GM18498 (cell line): ENCODE measurements around the gene HIC2.
"Not testable (repeated sequence)": the region's sequence is repeated elsewhere in the genome, so short reads cannot be mapped to it uniquely, and the experiment has no call there.

Experiments
- ATAC-seq: cut with Tn5 transposase; IDR thresholded peaks from one replicate; pipeline ENCODE4 v1.9.1; 2021; ENCODE audit warnings: mild to moderate bottlenecking, moderate library complexity; ENCODE audit not compliant: unreplicated experiment

The HIC2 gene

GRCh38 chr22:21449531-21450319, 32.6 kb downstream of the HIC2 start:
- ATAC-seq, result no peak

GRCh38 chr22:21450320-21450831, 33.2 kb downstream of the HIC2 start:
- no peak for ATAC-seq

- ATAC-seq, result no peak
Measured at GRCh38 chr22:21450858-21451353, 33.7 kb downstream of the HIC2 start.

- ATAC-seq, result no peak
Measured at GRCh38 chr22:21451545-21452520, 34.7 kb downstream of the HIC2 start.

GRCh38 chr22:21452666-21453065, 35.5 kb downstream of the HIC2 start:
- not testable (repeated sequence) for ATAC-seq

GRCh38 chr22:21454998-21455333, 37.8 kb downstream of the HIC2 start:
- not testable (repeated sequence) for ATAC-seq

GRCh38 chr22:21455334-21456089, 38.3 kb downstream of the HIC2 start:
- ATAC-seq, result no peak

- no peak for ATAC-seq
Measured at GRCh38 chr22:21457023-21457787, 40.0 kb downstream of the HIC2 start.

- ATAC-seq, result not testable (repeated sequence)
Measured at GRCh38 chr22:21462672-21463071, 45.5 kb downstream of the HIC2 start.

- ATAC-seq, result peak; percentile 12
Measured at GRCh38 chr22:21467337-21468193, 50.4 kb downstream of the HIC2 start, which contains the start of gene TMEM191C. TMEM191C (plus strand) TSS chr22:21467387; CDS start chr22:21467460, 73 bp downstream.

- ATAC-seq, result peak; percentile 81
Measured at GRCh38 chr22:21468194-21469096, 51.3 kb downstream of the HIC2 start.

GRCh38 chr22:21469097-21469994, 52.2 kb downstream of the HIC2 start:
- not testable (repeated sequence) for ATAC-seq

GRCh38 chr22:21472984-21473383, 55.8 kb downstream of the HIC2 start:
- not testable (repeated sequence) for ATAC-seq

- not testable (repeated sequence) for ATAC-seq
Measured at GRCh38 chr22:21473664-21474063, 56.5 kb downstream of the HIC2 start.

GRCh38 chr22:21484039-21484438, 66.9 kb downstream of the HIC2 start:
- not testable (repeated sequence) for ATAC-seq

- ATAC-seq, result not testable (repeated sequence)
Measured at GRCh38 chr22:21487723-21488122, 70.6 kb downstream of the HIC2 start.
